ENCODE results near the gene BCOR. TPM values are rescaled to one million over a fixed set of nuclear protein-coding genes. Genes with fewer than 3 reads are reported as not detected.

BCOR gene
- total RNA-seq, 1 experiment from 2014 or later, result 35.1 TPM

DNA sequence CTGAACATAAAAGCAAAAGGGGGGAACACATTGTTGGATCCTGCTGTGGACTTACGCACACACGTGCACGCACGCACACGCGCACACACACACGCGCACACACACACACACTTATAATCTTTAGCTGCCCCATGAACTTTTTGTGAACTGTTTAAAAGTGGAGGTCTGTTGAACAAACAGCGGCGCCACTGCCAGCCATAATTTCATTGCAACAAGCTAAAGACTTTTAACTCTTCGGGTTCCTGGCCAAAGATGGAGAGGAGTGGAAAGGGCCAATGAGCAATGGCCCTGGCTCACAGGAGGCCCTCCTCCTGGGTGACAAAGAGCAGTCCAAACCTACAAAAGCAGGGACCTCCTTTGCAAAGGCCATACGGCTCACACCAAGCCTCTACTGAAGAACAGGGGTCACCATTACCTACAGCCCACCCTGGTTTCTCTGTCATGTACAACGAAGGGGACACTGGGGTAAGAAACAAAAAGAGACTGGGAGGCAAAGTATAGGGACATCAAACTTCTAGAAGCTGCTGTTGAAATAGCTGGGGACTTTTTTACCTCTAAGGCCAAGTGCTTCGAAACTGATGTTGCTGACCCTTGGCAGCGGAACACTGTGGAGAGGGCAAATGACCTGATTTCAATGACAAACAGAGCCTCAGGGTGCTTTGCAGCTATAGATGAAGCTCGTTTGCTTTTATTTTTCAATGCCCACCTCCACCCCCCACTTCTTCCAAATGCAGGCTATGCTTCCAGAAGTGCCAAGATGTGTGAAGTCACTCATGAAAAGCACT, 16.7 kb downstream of the BCOR start (continued):
- TF ChIP-seq ZNF274 (IDR thresholded peaks at IDR 0.05; ENCODE audit: low read depth, low read length) (no peak), TCF7L2 (IDR thresholded peaks at IDR 0.05; ENCODE audit: borderline replicate concordance, extremely low read depth, insufficient read depth, insufficient read length) (no peak), EZH2 (IDR thresholded peaks at IDR 0.05) (no peak), ELF1 (IDR thresholded peaks at IDR 0.05; ENCODE audit: borderline replicate concordance, low read depth) (no peak), SP1 (IDR thresholded peaks at IDR 0.05; ENCODE audit: low read depth) (no peak), POLR2A (IDR thresholded peaks at IDR 0.05; ENCODE audit: borderline replicate concordance, extremely low read depth, insufficient read depth, insufficient read length) (no peak)

DNA sequence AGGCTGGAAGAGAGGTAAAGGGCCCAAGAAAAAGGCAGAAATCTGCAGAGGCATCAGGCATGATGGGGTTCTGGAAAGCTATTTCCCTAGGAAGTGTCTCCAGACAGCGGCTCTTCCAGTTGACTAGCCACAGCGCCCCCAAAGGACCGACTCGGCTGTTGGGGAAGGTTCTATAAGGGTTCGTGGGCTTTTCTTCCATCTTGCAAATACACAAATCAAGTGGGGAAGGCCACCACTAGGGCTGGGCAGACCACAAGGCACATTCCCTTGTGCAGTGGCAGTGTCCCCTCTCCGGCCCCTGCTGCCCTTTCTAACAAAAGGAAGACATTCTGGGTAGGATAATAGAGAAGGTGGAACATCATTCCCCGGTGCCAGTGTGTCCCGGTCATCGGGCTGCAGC, 18.2 kb downstream of the BCOR start:
- TF ChIP-seq CEBPB (IDR thresholded peaks at IDR 0.05; ENCODE audit: low read depth) (no peak), SRF (IDR thresholded peaks at IDR 0.05; ENCODE audit: low read depth) (no peak), SIN3A (IDR thresholded peaks at IDR 0.05; ENCODE audit: low read depth) (no peak), ELF1 (IDR thresholded peaks at IDR 0.05; ENCODE audit: borderline replicate concordance, low read depth) (no peak), JUND (IDR thresholded peaks at IDR 0.05) (no peak), EGR1 (IDR thresholded peaks at IDR 0.05; ENCODE audit: low read depth) (no peak)
- TF ChIP-seq, protein P1, sequence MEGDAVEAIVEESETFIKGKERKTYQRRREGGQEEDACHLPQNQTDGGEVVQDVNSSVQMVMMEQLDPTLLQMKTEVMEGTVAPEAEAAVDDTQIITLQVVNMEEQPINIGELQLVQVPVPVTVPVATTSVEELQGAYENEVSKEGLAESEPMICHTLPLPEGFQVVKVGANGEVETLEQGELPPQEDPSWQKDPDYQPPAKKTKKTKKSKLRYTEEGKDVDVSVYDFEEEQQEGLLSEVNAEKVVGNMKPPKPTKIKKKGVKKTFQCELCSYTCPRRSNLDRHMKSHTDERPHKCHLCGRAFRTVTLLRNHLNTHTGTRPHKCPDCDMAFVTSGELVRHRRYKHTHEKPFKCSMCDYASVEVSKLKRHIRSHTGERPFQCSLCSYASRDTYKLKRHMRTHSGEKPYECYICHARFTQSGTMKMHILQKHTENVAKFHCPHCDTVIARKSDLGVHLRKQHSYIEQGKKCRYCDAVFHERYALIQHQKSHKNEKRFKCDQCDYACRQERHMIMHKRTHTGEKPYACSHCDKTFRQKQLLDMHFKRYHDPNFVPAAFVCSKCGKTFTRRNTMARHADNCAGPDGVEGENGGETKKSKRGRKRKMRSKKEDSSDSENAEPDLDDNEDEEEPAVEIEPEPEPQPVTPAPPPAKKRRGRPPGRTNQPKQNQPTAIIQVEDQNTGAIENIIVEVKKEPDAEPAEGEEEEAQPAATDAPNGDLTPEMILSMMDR (IDR thresholded peaks at IDR 0.05 in 2 of 3, conservative IDR thresholded peaks at IDR 0.05 in 1 of 3; ENCODE audit: borderline replicate concordance in 1 of 3, insufficient read depth in 1 of 3, low read depth in 2 of 3, low read length in 2 of 3), result no peak
- H2AFZ ChIP-seq (ENCODE audit: low read depth, low read length, poor library complexity, severe bottlenecking), result no peak overlapping the region
- peaks cover 8% of the 10 kb centered on the region; the same call in 1 of the 2 replicates for H4K20me1 ChIP-seq (ENCODE audit: insufficient read depth)
- CTCF ChIA-PET, result no interaction called here
- H3K36me3 ChIP-seq (ENCODE audit: control insufficient read depth in 1 of 2, insufficient read depth in 2 of 2, low read length in 2 of 2), result peaks cover 7 to 9% of the 10 kb centered on the region in 2 experiments; a peak in 2 of 4 replicates
- DNase-seq (ENCODE audit: low read depth, low spot score) (no peak), ATAC-seq (no peak)
- H3K9me3 ChIP-seq (ENCODE audit: control insufficient read depth in 1 of 2, insufficient read depth in 1 of 2, low read depth in 1 of 2, low read length in 2 of 2), result no peaks in the 10 kb centered on the region
- no peak overlapping the region for H3K27ac ChIP-seq (ENCODE audit: low read depth, low read length)
- POLR2A ChIA-PET, result no interaction called here
- H3K27me3 ChIP-seq (ENCODE audit: insufficient read depth, low read length), result no peaks in the 10 kb centered on the region
- H3K9me2 ChIP-seq (ENCODE audit: insufficient read depth), result no peaks in the 10 kb centered on the region
- RAD21 ChIA-PET (ENCODE audit: low non-redundant PET in 1 of 2, low total read pairs in 2 of 2, uncharacterized antibody in 2 of 2, unreplicated experiment in 2 of 2), result no interaction called here
- H3K9ac ChIP-seq (ENCODE audit: low read length), result no peak overlapping the region
- intact Hi-C loops (cut with micrococcal nuclease), result no loop called here
- no peak overlapping the region for H3K4me2 ChIP-seq (ENCODE audit: low read length)
- H3K79me2 ChIP-seq (ENCODE audit: insufficient read depth, low read length), result peaks cover 100% of the 10 kb centered on the region
- H3K4me1 ChIP-seq (ENCODE audit: control insufficient read depth in 1 of 2, insufficient read depth in 2 of 2, low read length in 2 of 2), result peaks cover 6 to 11% of the 10 kb centered on the region in 2 experiments; a peak in 2 of 4 replicates
- BruUV-seq (replicated peaks), result no TSS peak
- H3K4me3 ChIP-seq (replicated peaks in 1 of 2; ENCODE audit: low read depth in 1 of 2, low read length in 2 of 2), result no peak overlapping the region
